NCI-H2227 treated with DMSO at 0.1 percent for 48 hours (cell line): ENCODE measurements around the gene RASSF8.

Experiments
- DNase-seq: peaks from one replicate; lab custom pipeline; 2025; lab: John Stamatoyannopoulos, UW

The RASSF8 gene

GRCh38 chr12:25992026-25992782 lies 33.7 kb downstream of the RASSF8 start:
- no peak for DNase-seq

GRCh38 chr12:25993901-25994651 lies 35.6 kb downstream of the RASSF8 start:
- DNase-seq, result no peak

GRCh38 chr12:25994901-25995625 lies 36.6 kb downstream of the RASSF8 start:
- DNase-seq, result no peak

GRCh38 chr12:25995906-25996305 lies 37.4 kb downstream of the RASSF8 start:
- DNase-seq, result no peak

GRCh38 chr12:25996677-25997076 lies 38.2 kb downstream of the RASSF8 start:
- DNase-seq, result no peak

- no peak for DNase-seq
Observed at GRCh38 chr12:25997201-25997963, 38.9 kb downstream of the RASSF8 start.

DNA sequence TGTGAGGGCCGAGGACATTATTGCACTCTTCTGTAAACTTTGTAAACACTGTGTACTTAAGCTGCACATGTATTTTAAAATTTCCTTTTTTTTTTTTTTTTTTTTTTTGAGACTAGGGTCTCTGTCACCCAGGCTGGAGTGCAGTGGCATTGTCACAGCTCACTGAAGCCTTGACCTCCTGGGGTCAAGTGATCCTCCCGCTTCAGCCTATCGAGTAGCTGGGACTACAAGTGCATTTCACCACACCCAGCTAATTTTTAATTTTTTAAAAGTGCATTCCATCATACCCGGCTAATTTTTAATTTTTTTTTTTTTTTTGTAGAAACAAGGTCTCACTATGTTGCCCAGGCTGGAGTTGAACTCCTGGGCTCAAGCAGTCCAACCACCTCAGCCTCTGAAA lies 42.4 kb downstream of the RASSF8 start:
- DNase-seq, result no peak

- no peak for DNase-seq
Observed at GRCh38 chr12:26001530-26001929, 43.0 kb downstream of the RASSF8 start.

GRCh38 chr12:26003065-26003464 lies 44.6 kb downstream of the RASSF8 start:
- no peak for DNase-seq

GRCh38 chr12:26007566-26007965 lies 49.1 kb downstream of the RASSF8 start:
- DNase-seq, result no peak

DNA sequence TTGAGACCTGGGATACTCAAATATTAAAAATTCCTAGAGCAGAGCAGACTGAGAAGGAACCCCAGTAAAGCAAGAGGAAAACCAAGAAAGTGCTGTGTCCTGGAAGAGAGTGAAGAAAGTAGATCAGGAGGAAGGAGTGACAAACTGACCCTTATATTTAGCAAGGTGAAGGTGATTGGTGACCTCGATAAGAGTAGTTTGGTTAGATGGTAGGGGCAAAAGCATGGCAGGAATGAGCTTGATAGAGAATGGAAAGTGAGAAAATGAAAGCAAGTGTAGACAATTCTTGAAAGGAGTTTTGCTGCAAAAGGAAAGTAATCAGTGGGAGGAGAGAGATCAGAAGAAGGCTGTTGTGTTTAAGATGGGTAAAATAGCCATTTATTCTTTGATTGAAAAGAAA lies 51.1 kb downstream of the RASSF8 start:
- no peak for DNase-seq

- DNase-seq, result no peak
Observed at GRCh38 chr12:26010293-26010821, 51.9 kb downstream of the RASSF8 start.

- DNase-seq, result no peak
Observed at GRCh38 chr12:26011099-26011498, 52.6 kb downstream of the RASSF8 start.

GRCh38 chr12:26014085-26014484 lies 55.6 kb downstream of the RASSF8 start:
- no peak for DNase-seq

- DNase-seq, result no peak
Observed at GRCh38 chr12:26016516-26016915, 58.0 kb downstream of the RASSF8 start.

DNA sequence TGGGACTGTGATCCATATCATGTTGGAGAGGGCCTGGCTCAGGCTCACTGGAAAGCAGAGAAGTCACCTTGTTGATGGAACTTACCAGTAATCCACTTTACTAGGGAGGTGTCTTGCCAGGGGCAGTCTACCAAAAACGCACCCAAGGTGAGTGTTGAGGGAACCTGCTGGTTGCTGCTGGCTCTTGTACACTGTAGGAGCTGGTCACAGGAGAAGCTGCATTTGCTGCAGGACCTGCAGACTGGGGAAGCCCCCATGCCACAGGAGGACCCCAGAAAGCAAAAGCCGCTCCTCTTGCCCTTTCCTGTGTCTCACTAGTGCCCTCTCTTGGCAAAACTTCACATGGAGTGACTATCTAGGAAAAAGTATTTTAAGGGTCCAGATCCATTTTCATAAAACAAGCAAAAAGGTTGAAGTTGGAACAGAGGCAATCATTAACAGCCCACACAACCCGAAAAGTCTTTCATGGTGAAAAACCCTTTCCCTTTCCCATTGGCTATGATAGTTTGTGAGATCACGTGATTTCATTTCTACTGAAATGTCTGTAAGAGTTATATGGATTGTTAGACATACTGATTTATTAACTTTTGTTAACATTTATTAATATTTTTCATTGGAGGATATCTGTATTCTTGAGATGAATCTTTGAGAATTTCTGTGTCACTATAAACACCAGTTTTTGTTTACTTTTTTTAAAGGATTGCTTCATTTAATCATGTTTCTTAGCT lies 59.2 kb downstream of the RASSF8 start:
- DNase-seq, result no peak

DNA sequence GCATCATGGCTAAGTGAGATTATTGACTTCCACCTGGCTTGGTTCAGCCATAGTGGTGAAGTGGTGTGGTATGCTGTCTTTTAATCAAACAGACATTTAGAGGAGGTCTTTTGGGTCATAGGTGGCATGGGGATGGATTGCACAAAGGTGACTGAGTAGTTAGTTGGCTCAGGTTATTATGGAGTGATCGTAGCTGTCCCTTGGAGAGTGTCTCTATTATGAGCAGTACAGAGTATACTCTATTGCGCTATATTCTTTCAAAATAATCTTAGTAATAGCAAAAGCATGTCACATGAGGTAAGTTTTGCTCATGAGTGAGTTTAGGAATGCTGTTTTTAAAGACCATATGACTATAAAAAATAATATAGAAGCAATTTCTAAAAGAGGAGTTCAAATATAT lies 60.4 kb downstream of the RASSF8 start:
- DNase-seq, result no peak

GRCh38 chr12:26021534-26021933 lies 63.1 kb downstream of the RASSF8 start:
- no peak for DNase-seq

- no peak for DNase-seq
Observed at GRCh38 chr12:26022043-26022442, 63.6 kb downstream of the RASSF8 start.

GRCh38 chr12:26026713-26027112 lies 68.2 kb downstream of the RASSF8 start:
- DNase-seq, result no peak

DNA sequence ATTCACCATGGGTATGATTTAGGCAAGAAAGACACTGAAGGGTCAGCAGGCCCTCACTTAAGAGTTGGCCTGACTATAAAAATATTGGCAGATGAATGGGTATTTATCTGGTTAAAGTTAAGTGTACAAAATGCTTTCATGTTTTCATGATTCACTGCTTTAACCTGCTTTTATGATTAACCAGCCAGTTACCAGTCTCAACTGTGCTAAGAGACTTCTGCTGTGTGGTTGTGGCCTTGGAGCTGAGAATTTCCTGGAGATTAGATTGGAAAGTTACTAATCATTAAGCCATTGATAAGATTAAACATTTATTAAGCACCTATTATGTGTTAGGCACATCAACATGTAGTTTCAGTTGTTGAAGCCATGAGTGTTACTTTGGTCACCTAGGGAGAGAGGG lies 68.9 kb downstream of the RASSF8 start:
- no peak for DNase-seq
